BLaER1 (cell line): ENCODE measurements around the gene RNF114.
"Not testable (repeated sequence)": the region's sequence is repeated elsewhere in the genome, so short reads cannot be mapped to it uniquely, and the experiment has no call there.

ENCODE experiments used
- H3K27ac ChIP-seq: shearing (Covaris generic); formaldehyde crosslinking; 2 replicates; pipeline ENCODE4 v1.8.1; 2022
- H3K27me3 ChIP-seq: shearing (Covaris generic); formaldehyde crosslinking; 2 replicates; pipeline ENCODE4 v1.8.1; 2022
- H3K36me3 ChIP-seq: shearing (Covaris generic); formaldehyde crosslinking; 2 replicates; pipeline ENCODE4 v1.8.1; 2022
- H3K4me1 ChIP-seq: shearing (Covaris generic); formaldehyde crosslinking; 2 replicates; pipeline ENCODE4 v1.8.1; 2022
- H3K4me2 ChIP-seq: shearing (Covaris generic); formaldehyde crosslinking; 2 replicates; pipeline ENCODE4 v1.8.1; 2022
- H3K4me3 ChIP-seq: shearing (Covaris generic); formaldehyde crosslinking; 2 replicates; pipeline ENCODE4 v1.8.1; 2022
- H3K9ac ChIP-seq: shearing (Covaris generic); formaldehyde crosslinking; 2 replicates; pipeline ENCODE4 v1.8.1; 2022
- H3K9me3 ChIP-seq: shearing (Covaris generic); formaldehyde crosslinking; 2 replicates; pipeline ENCODE4 v1.8.1; 2022
- H4K20me1 ChIP-seq: shearing (Covaris generic); formaldehyde crosslinking; 2 replicates; pipeline ENCODE4 v1.8.1; 2022
- Cebpa-rat ChIP-seq: shearing (Covaris generic); IDR thresholded peaks from 2 replicates; pipeline ENCODE4 v1.8.1; 2022

The RNF114 gene

DNA sequence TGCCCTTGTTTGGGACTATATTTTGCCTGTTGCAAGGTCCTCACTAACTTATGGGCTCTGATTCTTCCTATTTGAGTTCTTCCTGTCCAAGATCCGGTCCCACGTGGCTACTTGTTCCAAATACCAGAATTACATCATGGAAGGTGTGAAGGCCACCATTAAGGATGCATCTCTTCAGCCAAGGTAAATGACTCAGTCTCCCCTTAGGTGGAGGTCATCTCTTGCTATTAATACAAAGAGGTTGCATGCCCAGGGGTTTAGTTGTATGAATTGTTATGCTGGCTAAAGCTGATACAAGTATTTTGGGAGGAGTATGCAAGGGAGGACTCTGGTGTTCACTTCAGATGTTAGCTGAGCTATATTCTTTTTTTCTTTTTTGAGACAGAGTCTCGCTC, 9.1 kb downstream of the RNF114 start:
- Histone ChIP-seq H3K9ac (no peak overlapping the region), H4K20me1 (peaks cover 89% of the 10 kb centered on the region), H3K4me1 (peaks cover 9% of the 10 kb centered on the region; the same call in 1 of the 2 replicates), H3K9me3 (no peaks in the 10 kb centered on the region), H3K27ac (no peak overlapping the region), H3K4me3 (no peak overlapping the region), H3K4me2 (no peak overlapping the region), H3K36me3 (peaks cover 99% of the 10 kb centered on the region), H3K27me3 (no peaks in the 10 kb centered on the region)
- TF ChIP-seq Cebpa-rat: no peak

DNA sequence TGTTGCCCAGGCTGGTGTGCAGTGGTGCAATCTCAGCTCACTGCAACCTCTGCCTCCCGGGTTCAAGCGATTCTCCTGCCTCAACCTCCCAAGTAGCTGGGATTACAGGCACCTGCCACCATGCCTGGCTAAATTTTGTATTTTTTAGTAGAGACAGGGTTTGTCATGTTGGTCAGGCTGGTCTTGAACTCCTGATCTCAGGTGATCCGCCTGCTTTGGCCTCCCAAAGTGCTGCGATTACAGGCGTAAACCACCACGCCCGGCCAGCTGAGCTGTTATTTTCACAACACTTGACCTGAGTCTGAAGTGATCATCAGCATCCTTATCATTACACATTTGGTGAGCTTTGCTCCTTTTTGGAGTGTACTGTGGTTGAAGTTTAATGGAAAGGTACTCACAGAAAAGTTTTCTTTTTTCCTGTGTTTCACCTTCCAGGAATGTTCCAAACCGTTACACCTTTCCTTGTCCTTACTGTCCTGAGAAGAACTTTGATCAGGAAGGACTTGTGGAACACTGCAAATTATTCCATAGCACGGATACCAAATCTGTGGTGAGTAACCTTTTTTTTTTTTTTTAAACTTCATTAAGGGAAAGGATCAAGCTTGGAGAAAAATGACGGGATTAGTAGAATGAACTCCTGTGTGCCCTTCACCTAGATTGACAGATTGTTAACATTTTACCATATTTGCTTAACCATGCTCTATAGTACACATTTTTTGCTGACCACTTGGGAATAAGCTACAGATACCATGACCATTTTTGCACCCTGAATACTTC, 9.7 kb downstream of the RNF114 start:
- Histone ChIP-seq H3K9me3 (no peaks in the 10 kb centered on the region), H3K27me3 (no peaks in the 10 kb centered on the region), H3K4me1 (peaks cover 3% of the 10 kb centered on the region; the same call in 1 of the 2 replicates), H3K27ac (no peak overlapping the region), H4K20me1 (peaks cover 87% of the 10 kb centered on the region), H3K4me2 (no peak overlapping the region), H3K4me3 (no peak overlapping the region), H3K9ac (no peak overlapping the region), H3K36me3 (peaks cover 99% of the 10 kb centered on the region)
- no peak for TF ChIP-seq Cebpa-rat

DNA sequence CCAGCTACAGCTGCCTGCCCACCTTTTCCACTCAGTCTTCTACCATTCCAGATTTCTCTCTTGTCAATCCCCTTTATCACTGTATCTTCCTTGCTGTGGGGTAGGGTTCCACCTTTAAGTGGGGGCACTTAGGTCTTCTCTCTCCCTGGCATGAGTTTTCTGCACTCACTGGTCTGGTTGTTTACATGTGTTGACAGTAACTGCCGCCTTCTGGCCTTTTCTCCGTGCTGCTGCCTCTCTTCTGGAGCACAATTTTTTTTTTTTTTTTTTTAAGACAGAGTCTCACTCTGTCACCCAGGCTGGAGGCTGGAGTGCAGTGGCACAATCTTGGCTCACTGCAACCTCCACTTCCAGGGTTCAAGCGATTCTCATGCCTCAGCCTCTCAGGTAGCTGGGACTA, 12.0 kb downstream of the RNF114 start:
- Histone ChIP-seq H4K20me1 (peaks cover 87% of the 10 kb centered on the region), H3K4me2 (no peak overlapping the region), H3K4me1 (no peaks in the 10 kb centered on the region), H3K36me3 (peaks cover 99% of the 10 kb centered on the region), H3K27me3 (no peaks in the 10 kb centered on the region), H3K27ac (no peak overlapping the region), H3K4me3 (no peak overlapping the region), H3K9ac (no peak overlapping the region), H3K9me3 (no peaks in the 10 kb centered on the region)
- TF ChIP-seq Cebpa-rat: no peak

DNA sequence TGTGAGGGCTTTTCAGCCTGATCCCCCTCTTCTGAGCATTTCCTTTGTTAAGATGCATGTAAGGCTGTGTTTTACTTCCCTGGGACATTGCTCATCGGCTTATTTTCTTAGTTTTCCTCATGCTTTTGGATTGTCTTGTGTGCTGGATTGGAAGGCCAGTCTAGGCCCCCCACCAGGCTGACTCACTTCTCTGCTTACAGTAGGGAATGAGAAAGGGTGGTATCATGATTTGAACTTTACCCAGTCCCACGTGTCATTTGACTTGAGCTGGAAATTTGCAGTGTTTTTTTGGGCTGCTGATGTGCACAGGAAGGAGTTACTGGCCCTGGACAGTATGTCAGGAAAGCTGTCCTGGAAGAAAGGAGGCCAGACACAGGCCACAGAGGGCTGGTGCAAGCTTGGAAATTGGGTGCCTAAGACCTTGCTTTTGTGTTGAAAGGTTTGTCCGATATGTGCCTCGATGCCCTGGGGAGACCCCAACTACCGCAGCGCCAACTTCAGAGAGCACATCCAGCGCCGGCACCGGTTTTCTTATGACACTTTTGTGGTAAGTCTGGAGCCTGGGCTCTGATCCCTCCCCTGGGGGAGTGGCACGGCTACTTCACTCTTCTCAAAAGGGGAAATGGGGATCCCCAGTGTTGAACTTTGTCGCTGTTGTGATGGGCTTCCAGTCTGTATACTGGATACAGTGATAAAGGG, 12.8 kb downstream of the RNF114 start:
- Histone ChIP-seq H3K9ac (no peak overlapping the region), H3K4me2 (no peak overlapping the region), H3K9me3 (no peaks in the 10 kb centered on the region), H3K4me3 (no peak overlapping the region), H3K4me1 (no peaks in the 10 kb centered on the region), H3K27me3 (no peaks in the 10 kb centered on the region), H3K36me3 (peaks cover 99% of the 10 kb centered on the region), H3K27ac (no peak overlapping the region), H4K20me1 (peaks cover 83% of the 10 kb centered on the region)
- no peak for TF ChIP-seq Cebpa-rat

DNA sequence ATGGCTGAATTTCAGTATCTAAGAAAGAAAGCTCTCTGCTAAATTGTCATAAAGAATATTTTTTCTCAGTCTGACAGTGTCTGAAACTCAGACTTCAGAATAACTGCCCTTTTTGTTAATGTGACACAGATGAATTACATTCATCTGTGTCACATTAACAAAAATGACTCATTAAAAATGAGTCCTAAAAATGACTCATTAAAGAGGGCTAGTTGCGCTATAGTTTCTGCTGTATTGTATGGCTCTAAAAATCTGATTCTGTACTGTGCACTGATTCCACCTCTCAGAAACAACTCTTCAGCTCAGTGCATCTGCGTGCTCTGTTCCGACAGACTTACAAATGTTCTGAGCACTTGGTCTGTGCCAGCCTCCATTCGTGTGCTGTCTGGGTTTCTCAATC, 15.0 kb downstream of the RNF114 start:
- peaks cover 68% of the 10 kb centered on the region for H4K20me1 ChIP-seq
- no peak for TF ChIP-seq Cebpa-rat
- no peaks in the 10 kb centered on the region for H3K9me3 ChIP-seq
- no peak overlapping the region for H3K4me2 ChIP-seq
- H3K27me3 ChIP-seq: no peaks in the 10 kb centered on the region
- H3K27ac ChIP-seq: no peak overlapping the region
- H3K4me1 ChIP-seq: no peaks in the 10 kb centered on the region
- H3K36me3 ChIP-seq: peaks cover 99% of the 10 kb centered on the region
- H3K4me3 ChIP-seq: no peak overlapping the region
- H3K9ac ChIP-seq: no peak overlapping the region

DNA sequence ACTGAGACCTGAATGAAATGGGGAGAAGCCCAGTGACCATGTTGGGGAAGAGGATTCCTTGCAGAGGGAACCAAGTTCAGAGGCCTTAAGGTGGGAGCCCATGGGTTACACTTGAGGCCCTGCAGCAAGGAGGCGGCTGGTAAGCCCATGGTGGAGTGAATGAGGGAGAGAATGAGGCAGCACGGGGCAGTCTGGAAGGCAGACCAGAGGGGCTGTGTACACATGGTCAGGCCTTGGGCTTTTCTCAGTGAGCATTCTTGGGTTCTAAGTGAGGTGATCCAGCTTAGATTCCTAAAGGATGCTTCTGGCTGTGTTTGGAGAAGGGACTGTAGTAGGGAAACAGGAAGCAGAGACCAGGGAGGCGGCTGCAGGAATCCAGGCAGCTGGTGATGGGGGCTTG, 19.0 kb downstream of the RNF114 start:
- Histone ChIP-seq H3K4me1 (no peaks in the 10 kb centered on the region), H3K27me3 (no peaks in the 10 kb centered on the region), H3K4me3 (no peak overlapping the region), H3K27ac (no peak overlapping the region), H3K9ac (no peak overlapping the region), H4K20me1 (peaks cover 37% of the 10 kb centered on the region), H3K36me3 (peaks cover 99% of the 10 kb centered on the region), H3K9me3 (no peaks in the 10 kb centered on the region), H3K4me2 (no peak overlapping the region)
- TF ChIP-seq Cebpa-rat: no peak

DNA sequence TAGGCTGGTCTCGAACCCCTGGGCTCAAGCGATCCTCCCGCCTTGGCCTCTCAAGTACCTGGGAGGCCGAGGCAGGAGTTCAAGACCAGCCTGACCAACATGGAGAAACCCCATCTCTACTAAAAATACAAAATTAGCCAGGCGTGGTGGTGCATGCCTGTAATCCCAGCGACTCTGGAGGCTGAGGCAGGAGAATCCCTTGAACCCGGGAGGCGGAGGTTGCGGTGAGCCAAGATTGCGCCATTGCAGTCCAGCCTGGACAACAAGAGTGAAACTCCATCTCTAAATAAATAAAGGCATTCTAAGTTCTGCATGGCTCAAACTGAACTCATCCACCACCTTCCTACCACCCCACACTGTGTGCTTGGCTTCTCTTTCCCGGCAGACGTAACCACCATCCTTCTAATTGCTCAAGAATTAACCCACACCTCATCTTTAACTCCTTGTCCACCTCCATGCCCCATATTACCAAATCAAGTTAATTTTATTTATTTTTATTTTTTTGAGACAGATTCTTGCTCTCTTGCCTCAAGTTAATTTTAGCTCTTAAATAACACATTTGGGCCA, 19.7 kb downstream of the RNF114 start:
- Histone ChIP-seq H4K20me1 (peaks cover 32% of the 10 kb centered on the region), H3K36me3 (peaks cover 95% of the 10 kb centered on the region)
- not testable (repeated sequence) for H3K27me3 ChIP-seq, H3K9ac ChIP-seq, H3K4me2 ChIP-seq, H3K4me3 ChIP-seq, H3K27ac ChIP-seq, H3K4me1 ChIP-seq, H3K9me3 ChIP-seq

DNA sequence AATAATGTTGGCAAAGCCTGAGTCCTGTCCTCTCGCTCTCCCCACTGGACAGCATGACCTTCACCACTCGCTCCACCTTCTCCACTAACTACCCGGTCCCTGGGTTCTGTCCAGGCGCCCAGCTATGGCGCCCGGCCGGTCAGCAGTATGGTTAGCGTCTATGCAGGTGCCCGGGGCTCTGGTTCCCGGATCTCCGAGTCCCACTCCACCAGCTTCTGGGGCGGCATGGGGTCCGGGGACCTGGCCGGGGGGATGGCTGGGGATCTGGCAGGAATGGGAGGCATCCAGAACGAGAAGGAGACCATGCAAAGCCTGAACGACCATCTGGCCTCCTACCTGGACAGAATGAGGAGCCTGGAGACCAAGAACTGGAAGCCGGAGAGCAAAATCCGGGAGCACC, 20.5 kb downstream of the RNF114 start:
- Histone ChIP-seq H3K36me3 (peaks cover 87% of the 10 kb centered on the region), H4K20me1 (peaks cover 24% of the 10 kb centered on the region), H3K27me3 (no peaks in the 10 kb centered on the region), H3K4me3 (no peak overlapping the region), H3K9ac (no peak overlapping the region), H3K9me3 (no peaks in the 10 kb centered on the region), H3K4me1 (no peaks in the 10 kb centered on the region), H3K4me2 (no peak overlapping the region), H3K27ac (no peak overlapping the region)
- TF ChIP-seq Cebpa-rat: no peak

DNA sequence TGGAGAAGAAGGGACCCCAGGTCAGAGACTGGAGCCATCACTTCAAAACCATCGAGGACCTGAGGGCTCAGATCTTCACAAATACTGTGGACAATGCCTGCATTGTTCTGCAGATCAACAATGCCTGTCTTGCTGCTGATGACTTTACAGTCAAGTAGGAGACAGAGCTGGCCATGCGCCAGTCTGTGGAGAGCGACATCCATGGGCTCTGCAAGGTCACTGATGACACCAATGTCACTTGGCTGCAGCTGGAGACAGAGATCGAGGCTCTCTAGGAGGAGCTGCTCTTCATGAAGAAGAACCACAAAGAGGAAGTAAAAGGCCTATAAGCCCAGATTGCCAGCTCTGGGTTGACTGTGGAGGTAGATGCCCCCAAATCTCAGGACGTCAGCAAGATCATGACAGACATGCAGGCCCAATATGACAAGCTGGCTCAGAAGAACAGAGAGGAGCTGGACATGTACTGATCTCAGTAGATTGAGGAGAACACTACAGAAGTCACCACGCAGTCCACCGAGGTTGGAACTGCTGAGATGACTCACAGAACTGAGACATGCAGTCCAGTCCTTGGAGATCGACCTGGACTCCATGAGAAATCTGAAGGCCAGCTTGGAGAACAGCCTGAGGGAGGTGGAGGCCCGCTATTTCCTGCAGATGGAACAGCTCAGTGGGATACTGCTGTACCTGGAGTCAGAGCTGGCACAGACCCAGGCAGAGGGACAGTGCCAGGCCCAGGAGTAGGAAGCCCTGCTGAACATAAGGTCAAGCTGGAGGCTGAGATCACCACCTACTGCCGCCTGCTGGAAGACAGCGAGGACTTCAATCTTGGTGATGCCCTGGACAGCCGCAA, 21.1 kb downstream of the RNF114 start:
- H3K4me3 ChIP-seq, H3K4me2 ChIP-seq, H3K27me3 ChIP-seq, H3K4me1 ChIP-seq, H3K9me3 ChIP-seq, H3K27ac ChIP-seq, H3K9ac ChIP-seq: not testable (repeated sequence)
- Histone ChIP-seq H4K20me1 (peaks cover 18% of the 10 kb centered on the region), H3K36me3 (peaks cover 84% of the 10 kb centered on the region)

DNA sequence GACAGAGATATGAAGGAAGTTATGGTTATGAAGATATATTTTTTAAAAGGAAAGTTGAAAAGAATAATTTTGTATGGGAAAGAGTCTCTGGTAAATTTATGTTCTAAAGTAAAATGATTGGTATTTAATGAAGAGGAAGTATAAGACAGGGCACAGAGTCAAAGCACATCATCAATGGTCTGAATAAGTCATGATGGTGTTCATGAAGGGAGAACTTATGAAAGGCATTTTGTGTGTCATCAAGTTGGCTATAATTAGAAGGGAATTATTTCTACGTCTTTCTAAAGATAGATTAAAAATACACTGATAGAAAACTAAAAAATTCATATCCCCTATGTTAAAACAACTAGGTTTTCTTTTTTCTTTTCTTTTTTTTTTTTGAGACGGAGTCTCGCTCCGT, 25.2 kb downstream of the RNF114 start:
- no peak overlapping the region for H3K9ac ChIP-seq
- no peaks in the 10 kb centered on the region for H3K4me1 ChIP-seq
- H3K27ac ChIP-seq: no peak overlapping the region
- H3K27me3 ChIP-seq: no peaks in the 10 kb centered on the region
- H4K20me1 ChIP-seq: no peaks in the 10 kb centered on the region
- peaks cover 69% of the 10 kb centered on the region for H3K36me3 ChIP-seq
- no peak overlapping the region for H3K4me2 ChIP-seq
- no peaks in the 10 kb centered on the region for H3K9me3 ChIP-seq
- TF ChIP-seq Cebpa-rat: no peak
- no peak overlapping the region for H3K4me3 ChIP-seq
